Activated CD4-positive, alpha-beta T cell treated with anti-CD3 and anti-CD28 coated beads for 48 hours (primary cell): Measurements from ENCODE around the gene MRPL10.

Source experiments
- DNase-seq: peaks from one replicate; pipeline ENCODE4 v3.0.0-alpha.2; 2020

Gene MRPL10

DNA sequence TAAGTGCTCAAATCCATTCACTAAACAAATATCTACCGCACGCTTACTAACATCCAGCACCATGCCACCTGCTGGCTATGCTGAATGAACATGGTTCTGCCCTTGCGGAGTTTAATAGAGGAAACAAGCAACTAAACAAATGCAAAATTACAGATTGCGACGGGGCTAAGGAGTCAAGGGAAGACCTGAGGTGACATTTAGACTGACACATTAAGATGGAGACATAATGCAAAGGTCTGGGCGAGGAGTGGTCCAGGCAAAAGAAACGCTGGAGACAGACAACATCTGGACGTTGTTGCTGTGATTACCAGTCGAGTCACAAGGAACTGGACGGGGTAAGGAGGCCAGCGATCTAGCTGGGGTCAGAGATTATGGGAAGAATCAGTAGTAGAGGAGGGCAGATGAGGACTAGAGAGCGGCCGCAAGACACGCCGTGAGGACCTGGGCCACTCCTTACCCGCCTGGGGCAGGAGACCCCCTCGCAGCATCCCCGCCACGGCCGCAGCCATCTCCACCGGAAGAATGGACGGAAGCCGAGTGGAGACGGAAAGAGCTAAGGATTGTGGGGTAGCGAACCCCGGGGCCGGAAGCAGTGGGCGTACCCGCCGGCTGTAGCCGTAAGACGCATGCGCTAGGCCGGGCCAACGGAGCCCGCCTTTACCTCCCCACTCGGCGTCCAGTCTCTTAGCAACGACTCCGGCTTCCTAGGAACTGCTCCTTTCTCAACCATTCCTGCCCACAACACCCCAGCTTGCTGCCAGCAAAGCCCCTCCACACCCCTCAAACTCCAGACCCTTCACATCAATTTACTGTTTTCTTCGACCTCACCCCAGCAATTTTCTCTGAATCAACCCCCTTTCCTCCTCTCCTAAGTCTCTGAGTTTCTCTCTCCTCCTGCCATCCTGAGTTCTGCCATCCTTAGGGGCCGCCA, at the start of gene MRPL10, which contains the start of gene LRRC46:
Gene MRPL10 (minus strand): TSS at position 539 of the 931 bp plus-strand sequence. CDS start 30 bp downstream, at position 509.
Gene LRRC46 (plus strand): TSS at position 668 of the 931 bp plus-strand sequence. CDS start 320 bp downstream, outside the sequence.
- peak; percentile 95 for DNase-seq

DNA sequence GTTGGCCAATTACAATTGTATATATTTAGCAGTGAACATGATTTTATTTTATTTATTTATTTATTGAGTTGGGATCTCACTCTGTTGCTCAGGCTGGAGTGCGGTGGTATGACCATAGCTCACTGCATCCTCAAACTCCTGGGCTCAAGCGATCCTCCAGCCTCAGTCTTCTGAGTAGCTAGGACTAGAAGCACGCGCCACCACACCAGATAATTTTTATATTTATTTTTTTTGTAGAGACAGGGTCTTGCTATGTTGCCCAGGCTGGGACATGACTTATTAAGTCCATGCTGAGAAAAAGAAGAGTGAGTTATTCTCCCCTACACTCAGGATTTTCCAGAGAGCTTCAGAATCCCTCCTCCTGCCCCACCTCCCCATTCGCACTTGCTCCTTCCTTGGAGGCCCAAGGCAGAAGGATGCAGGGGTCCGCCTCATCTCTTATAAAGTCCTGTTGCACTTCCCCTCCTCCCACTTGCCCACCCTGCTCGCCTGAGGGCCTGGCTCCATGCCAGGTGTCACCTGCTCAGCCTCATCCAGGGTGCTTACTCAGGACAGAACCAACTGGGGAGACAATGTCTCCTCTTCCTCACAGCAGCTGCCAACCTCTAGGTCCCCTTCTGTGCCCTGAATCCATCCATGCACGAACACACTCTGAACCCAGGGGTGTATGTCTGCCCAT, 48.6 kb upstream of the MRPL10 start:
- no peak for DNase-seq

- DNase-seq, result peak; percentile 14
Observed at GRCh38 chr17:47879028-47879585, 47.8 kb upstream of the MRPL10 start.

DNA sequence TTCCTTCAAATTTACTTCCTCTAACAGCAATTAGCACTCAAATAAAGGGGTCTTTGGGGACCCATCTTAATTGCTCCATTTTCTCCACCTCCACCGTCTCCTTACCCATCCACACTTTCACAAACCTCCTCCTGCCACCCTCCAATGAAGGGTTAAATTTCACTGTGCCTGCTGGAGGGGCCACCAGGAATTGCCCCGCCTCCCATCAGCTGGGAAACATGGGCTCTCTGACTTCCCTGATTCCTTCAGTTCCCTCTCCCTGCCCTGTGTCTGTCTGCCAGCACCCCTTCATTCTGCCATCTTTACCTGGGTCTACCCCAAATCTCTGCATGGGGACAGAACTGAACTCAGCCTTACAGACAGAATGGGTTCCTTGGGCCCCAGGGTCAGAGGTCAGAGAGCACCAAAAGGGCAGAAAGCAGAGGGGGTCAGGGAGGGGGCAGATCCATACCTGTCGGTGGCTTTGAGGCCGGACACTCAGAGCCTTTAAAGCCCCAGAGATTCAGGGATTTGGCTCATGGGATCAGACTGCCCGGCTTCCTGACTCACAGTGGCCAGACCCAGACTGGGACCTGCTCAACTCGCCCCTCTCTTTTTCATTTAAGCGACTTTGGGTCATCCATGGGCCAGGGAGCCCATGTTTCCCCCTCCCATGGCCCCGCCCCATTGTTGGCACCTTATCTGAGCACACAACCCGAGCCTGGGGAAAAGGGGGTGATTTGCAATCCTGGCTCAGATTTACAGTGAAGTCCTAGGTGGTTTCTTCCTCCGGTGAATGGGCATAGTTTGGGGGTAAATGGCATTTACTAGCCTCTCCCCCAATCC, 47.1 kb upstream of the MRPL10 start:
- DNase-seq, result no peak

DNA sequence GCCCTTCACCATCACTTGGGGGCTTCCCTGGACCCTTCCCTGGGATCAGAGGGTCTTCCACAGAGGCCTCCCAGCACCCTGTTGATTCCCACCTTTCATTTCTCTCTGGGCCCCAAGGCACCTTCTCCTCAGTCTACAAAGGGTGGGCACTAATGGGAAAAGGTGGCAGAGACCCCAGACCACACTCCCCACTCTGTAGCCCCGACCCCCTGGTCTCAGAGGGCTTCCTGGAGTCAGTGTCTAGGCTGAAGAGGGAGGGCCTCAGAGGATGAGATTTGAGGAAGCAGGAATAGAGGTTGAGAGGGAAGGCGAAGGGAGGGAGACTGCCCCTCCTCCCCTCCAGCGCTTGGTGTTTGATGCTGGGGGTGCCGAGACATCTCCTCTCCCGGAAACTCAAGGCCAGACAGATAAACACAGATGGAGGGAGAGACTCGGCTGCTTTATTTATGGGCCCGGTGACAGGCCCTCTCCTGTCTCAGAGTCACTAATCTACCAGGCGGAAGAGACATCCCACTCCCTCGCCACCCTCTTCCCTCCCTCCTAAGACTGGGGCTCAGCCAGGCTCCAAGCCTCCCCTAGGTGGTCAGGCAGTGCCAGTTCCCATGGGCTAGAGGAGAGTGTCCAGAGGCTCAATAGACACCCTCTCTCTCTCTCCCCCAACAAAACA, 46.2 kb upstream of the MRPL10 start:
- no peak for DNase-seq

DNA sequence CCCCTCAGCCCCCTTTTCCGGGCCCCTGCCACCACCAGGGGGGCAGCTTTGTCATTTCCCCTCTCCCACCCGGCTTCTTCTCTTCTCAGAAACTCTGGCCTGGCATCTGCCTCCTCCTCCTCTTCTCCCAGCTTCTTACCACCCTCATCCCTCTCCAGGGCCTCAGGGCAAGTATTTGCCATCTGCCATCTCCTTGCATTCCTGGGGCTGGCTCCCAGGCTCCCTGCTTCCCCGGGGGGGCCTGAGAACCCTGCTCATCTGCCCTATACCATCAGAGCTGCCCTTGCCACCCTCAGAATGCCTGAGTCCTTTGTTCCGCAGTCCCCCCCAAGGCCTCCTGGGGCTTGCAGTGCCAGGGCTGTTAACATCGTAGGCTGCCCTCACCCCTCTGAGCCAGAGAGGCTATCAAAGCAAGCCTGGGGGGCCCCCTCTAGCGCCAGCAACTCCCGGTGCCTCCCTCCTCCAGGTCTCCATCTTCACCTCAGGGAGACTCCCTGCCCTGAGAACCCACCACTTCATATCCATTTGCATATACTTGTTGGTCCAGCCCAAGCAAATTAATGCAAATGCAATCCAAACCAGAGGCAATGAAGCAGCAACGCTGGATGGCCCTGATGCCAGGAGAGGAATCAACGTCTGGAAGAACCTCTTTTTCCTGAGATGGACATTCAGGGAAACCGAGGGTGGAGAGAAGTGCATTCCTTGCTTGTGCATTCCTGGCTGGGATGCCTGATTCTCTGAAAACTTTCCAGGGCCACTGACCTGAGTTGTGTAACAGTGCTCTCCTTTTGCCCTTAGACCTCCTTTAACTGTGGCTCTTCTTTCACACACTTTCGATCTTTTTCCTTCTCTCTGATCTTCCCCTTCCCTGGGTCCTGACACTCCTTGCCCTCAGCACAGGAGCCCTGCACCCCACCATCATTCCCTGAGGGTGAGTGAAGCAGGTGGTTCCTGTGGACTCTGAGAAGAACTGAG, 44.0 kb upstream of the MRPL10 start:
- no peak for DNase-seq

GRCh38 chr17:47873200-47874090, 42.1 kb upstream of the MRPL10 start:
- DNase-seq, result no peak

- no peak for DNase-seq
Observed at GRCh38 chr17:47872651-47873161, 41.4 kb upstream of the MRPL10 start.

- no peak for DNase-seq
Observed at GRCh38 chr17:47872019-47872650, 40.8 kb upstream of the MRPL10 start.

- DNase-seq, result no peak
Observed at GRCh38 chr17:47871048-47871447, 39.7 kb upstream of the MRPL10 start.

DNA sequence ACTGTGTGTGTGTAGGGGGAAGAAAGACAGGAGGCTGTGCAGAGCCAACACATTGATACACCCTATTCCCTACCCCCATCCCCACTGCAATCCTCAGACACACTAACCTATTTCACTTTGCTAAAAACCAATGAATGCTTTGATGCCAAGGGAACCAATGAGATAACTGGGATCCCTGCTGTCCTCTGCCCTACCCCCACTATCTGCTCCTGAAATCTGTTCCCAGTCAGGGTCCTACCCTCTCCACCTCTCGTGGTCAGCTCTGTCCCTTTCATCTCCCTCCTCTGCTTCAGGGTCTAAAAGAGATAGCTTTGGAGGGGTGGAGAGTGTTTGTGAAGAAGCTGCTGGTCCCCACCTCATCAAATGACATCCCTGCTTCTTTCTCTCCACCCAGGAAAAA, 38.7 kb upstream of the MRPL10 start:
- DNase-seq, result no peak

DNA sequence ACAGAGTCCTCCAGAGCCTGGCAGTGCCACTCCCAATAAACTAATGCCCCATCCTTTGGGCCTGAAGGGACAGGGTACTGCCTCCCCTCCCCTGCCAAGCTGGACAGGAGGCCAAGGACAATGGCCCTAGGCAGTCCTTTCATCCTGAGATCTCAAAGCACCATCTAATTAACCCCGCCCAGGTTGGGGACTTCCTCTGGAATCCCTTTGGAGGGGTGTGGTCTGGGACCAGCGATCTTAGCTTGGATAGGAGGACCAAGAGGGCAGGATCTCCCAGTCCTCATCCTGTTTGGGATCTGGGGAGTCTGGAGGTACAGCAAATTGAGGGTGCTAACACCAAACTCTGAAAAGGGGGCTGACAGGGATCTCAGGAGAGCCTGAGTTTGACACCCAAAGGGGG, 37.8 kb upstream of the MRPL10 start:
- no peak for DNase-seq

DNA sequence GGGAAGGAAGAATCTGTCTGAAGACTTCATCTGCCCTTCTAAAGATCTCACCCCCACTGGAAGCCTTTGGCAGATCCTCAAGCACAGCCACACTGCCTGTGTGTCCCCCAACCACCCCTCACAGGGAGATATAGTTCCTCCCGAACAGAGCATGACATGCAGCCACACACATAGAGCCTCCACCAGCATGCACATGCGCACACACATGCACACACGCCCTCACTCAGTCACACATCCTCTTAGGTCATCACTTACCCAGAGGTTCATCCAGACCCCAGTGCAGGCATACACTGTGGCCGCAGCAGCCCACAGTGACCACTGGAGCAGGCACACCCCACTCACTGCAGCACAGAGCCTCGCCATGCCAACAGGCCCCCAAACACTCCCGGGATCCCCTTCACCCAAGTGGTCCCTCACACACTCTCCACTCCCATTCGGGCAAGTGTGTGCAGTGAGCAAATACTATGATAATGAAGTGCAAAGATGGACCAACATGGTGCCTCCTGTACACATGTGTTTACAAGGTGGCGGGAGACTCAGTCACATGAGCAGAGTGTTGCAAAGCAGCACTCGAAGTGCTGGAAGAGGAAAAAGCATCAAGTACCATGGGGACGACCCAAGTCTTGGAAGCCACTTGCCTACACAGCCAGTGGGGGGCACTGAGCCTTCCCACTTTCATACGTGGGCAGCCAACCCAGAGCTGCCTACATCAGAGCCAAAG, 36.6 kb upstream of the MRPL10 start:
- no peak for DNase-seq

GRCh38 chr17:47866941-47867340, 35.6 kb upstream of the MRPL10 start:
- DNase-seq, result no peak

- DNase-seq, result peak; percentile 39
Observed at GRCh38 chr17:47864791-47865216, 33.5 kb upstream of the MRPL10 start.

DNA sequence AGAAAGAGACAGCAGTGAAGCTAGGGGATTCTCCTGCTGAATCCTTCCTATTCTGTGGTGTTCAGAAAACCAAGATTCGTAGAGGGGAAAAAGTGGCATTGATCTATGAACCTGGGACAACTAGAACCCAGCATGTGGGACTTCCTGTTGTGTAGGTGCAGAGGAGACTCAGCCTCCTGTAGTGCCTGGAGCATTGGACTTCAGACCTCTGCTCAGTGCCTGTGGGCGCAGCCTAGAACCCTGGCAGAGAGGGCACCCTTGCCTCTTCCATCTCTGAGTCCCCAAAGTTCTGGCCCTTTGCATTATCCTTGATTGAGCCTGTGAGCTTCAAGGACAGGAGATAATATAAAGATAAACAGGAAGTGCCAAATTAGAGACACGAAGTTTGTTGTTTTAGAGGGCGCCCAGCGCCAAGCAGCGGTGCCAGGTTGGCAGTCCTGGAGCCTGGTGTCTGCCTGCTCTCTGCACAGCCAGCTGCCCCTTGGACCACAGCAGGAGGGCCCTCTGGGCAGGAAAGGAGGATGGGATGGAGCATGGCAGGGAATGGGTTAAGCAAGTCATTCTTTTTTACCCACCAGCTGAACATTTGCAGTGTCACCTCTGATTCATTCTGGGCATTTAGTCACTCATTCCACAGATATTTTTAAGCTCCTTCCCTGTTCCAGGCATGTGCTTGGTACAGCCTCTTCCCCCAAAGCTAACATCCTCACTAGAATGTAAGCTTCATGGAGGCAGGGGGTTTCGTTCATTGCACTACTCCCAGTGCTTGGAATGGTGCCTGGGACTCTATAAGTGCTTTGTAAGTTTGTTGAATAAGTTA, 31.5 kb upstream of the MRPL10 start:
- DNase-seq, result no peak

DNA sequence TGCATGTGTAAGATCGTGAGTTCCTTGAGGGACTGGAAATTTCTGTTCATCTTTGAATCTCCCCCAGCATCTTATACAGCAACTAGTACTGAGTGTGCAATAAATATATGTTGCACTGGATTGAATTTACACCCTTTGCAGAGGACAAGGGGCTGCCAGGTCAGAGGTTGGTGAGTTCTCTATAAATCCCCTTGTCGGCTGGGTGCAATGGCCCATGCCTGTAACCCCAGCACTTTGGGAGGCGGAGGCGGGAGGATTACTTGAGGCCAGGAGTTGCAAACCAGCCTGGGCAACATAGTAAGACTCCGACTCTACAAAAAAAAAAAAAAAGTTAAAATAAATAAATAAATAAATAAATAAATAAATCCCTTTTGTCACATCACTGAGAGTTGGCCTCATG, 29.0 kb upstream of the MRPL10 start:
- DNase-seq, result no peak
